ENCODE results near the gene SERPINA9. TPM values are rescaled to one million over a fixed set of nuclear protein-coding genes. Genes with fewer than 3 reads are reported as not detected.
A peak's percentile ranks its signal among the peaks of the same experiment; 100 is the strongest.

The SERPINA9 gene
- total and polyA plus RNA-seq, 4 donors: not detected

DNA sequence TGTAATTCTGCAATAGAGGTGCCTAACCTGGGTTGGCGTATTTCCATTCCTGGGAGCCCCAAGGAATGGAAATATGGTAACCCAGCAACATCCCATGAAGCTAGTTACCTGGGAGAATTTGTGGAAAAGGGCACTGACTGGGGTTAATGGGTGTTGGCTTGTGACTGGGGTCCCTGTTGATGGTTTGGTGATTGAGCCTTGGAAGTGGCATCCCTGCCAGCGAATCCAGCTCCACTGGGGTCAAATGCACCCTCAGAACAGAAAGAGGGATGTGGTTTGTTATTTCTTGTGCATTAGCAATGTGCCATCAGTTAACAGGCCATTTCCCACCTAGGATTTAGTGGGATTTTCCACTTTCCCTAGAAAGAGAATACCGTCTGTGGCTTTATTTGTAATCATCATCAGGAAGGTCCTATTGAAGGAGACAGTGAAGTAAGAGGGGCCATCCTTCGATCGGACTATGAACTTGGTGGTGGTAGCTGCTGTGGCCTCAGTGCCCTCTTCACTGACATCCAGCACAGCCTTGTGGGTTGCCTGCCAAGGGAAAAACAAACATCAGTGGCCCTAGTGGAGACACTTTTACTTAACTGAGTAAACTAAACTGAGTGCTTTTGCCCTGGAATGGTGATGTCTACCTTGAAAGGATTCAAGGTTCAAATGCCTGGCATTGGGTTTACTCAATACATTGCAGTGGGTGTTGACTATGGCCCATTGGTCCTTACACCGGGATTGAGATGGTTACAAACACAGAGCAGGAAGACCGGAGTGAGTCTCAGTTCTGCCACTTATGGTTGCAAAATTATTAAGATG, 13.0 kb downstream of the SERPINA9 start:
- Histone ChIP-seq H3K9me3 (ENCODE audit: control insufficient read depth in 4 of 4, insufficient read depth in 3 of 4, low read length in 3 of 4) (peaks cover 0 to 25% (median 8%) of the 10 kb centered on the region in 4 donors), H3K27me3 (ENCODE audit: control insufficient read depth in 3 of 3, insufficient read depth in 3 of 3, low read length in 2 of 3) (no peaks in the 10 kb centered on the region), H3K27ac (ENCODE audit: low read depth in 1 of 2, low read length in 1 of 2) (no peak overlapping the region), H3K4me3 (no peak overlapping the region), H3K4me1 (ENCODE audit: control insufficient read depth in 5 of 5, insufficient read depth in 5 of 5, low read length in 5 of 5) (no peaks in the 10 kb centered on the region), H3K9ac (ENCODE audit: insufficient read depth in 1 of 2, low read length in 2 of 2) (no peak overlapping the region), H3K36me3 (ENCODE audit: control insufficient read depth in 4 of 4, insufficient read depth in 4 of 4, low read length in 4 of 4) (no peaks in the 10 kb centered on the region)
- DNase-seq (no peak), ATAC-seq (ENCODE audit: insufficient read depth, low FRiP score) (no peak)
- TF ChIP-seq, protein P1, sequence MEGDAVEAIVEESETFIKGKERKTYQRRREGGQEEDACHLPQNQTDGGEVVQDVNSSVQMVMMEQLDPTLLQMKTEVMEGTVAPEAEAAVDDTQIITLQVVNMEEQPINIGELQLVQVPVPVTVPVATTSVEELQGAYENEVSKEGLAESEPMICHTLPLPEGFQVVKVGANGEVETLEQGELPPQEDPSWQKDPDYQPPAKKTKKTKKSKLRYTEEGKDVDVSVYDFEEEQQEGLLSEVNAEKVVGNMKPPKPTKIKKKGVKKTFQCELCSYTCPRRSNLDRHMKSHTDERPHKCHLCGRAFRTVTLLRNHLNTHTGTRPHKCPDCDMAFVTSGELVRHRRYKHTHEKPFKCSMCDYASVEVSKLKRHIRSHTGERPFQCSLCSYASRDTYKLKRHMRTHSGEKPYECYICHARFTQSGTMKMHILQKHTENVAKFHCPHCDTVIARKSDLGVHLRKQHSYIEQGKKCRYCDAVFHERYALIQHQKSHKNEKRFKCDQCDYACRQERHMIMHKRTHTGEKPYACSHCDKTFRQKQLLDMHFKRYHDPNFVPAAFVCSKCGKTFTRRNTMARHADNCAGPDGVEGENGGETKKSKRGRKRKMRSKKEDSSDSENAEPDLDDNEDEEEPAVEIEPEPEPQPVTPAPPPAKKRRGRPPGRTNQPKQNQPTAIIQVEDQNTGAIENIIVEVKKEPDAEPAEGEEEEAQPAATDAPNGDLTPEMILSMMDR (IDR thresholded peaks at IDR 0.05; ENCODE audit: control extremely low read depth, extremely low read depth): no peak
- 90 to 91% methylated on average over 7 of the region's 7 CpGs for WGBS, 2 donors

DNA sequence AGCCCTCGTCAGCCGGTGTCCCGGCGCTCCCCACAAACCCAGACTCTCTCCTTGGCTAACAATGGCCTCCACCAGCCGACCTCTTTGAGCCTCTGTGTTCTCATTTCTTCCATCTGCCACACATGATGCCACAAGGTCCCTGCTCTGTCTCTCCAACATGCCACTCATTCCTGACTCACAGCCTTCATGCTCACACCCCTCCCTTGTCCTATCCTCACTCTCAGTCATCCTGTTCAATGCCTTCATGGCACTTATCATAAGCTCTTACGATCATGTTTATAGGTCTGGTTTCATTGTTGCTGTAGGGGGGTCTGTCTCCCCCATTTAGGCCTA, 13.8 kb downstream of the SERPINA9 start:
- no peaks in the 10 kb centered on the region for H3K36me3 ChIP-seq (ENCODE audit: control insufficient read depth in 4 of 4, insufficient read depth in 4 of 4, low read length in 4 of 4)
- H3K27me3 ChIP-seq (ENCODE audit: control insufficient read depth in 3 of 3, insufficient read depth in 3 of 3, low read length in 2 of 3): no peaks in the 10 kb centered on the region
- no peak overlapping the region for H3K4me3 ChIP-seq
- TF ChIP-seq, protein P1 (IDR thresholded peaks at IDR 0.05; ENCODE audit: control extremely low read depth, extremely low read depth): no peak
- H3K9ac ChIP-seq (ENCODE audit: insufficient read depth in 1 of 2, low read length in 2 of 2): no peak overlapping the region
- H3K9me3 ChIP-seq (ENCODE audit: control insufficient read depth in 4 of 4, insufficient read depth in 3 of 4, low read length in 3 of 4): peaks cover 0 to 25% (median 8%) of the 10 kb centered on the region in 4 donors
- H3K4me1 ChIP-seq (ENCODE audit: control insufficient read depth in 5 of 5, insufficient read depth in 5 of 5, low read length in 5 of 5): no peaks in the 10 kb centered on the region
- H3K27ac ChIP-seq (ENCODE audit: low read depth in 1 of 2, low read length in 1 of 2): no peak overlapping the region
- WGBS, 2 donors: 89 to 92% methylated on average over 6 of the region's 6 CpGs
- no peak for DNase-seq
- no peak for ATAC-seq (ENCODE audit: insufficient read depth, low FRiP score)

DNA sequence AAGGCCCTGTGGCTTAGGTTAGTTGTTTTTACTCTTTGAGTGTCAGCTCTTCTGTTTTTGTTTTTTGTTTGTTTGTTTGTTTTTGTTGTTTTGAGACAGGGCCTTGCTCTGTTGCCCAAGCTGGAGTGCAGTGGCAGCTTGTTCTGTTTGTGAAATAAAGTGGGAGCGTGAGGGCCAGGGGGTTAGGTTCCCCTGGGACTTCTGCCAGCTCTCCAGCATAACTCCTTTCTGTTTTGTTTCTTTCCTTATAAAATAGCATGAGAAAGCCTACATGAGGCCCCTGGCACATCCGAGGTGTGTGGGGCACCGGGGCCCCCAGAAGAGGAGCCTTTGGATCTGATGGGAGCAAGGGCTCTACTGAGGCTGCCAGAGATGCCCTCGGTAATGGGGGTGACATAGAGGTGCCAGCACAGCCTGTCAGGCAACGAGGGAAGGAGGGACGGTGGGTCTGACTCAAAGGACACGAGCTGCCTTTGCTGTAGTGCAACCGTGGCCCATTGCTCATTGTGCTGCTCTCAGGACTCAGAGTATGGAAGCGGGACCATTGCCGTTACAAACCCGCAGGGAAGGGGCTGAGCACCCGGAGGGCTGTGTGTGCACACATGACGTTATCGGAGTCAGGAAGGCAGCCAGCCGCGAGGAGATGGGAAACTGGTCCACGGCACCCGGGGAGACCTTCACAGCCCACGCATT, 14.3 kb downstream of the SERPINA9 start:
- ATAC-seq (ENCODE audit: insufficient read depth, low FRiP score): no peak
- peak in 1 of 3 donors; percentile 20 for DNase-seq
- no peak overlapping the region for H3K9ac ChIP-seq (ENCODE audit: insufficient read depth in 1 of 2, low read length in 2 of 2)
- H3K4me3 ChIP-seq: no peak overlapping the region
- TF ChIP-seq, protein P1 (IDR thresholded peaks at IDR 0.05; ENCODE audit: control extremely low read depth, extremely low read depth): no peak
- no peaks in the 10 kb centered on the region for H3K4me1 ChIP-seq (ENCODE audit: control insufficient read depth in 5 of 5, insufficient read depth in 5 of 5, low read length in 5 of 5)
- H3K9me3 ChIP-seq (ENCODE audit: control insufficient read depth in 4 of 4, insufficient read depth in 3 of 4, low read length in 3 of 4): peaks cover 0 to 25% (median 8%) of the 10 kb centered on the region in 4 donors
- 84 to 90% methylated on average over 19 of the region's 19 CpGs for WGBS, 2 donors
- H3K27ac ChIP-seq (ENCODE audit: low read depth in 1 of 2, low read length in 1 of 2): no peak overlapping the region
- H3K27me3 ChIP-seq (ENCODE audit: control insufficient read depth in 3 of 3, insufficient read depth in 3 of 3, low read length in 2 of 3): no peaks in the 10 kb centered on the region
- no peaks in the 10 kb centered on the region for H3K36me3 ChIP-seq (ENCODE audit: control insufficient read depth in 4 of 4, insufficient read depth in 4 of 4, low read length in 4 of 4)

Data from lung (tissue), 12 donors.